ENCODE measurements around the gene SLC22A23.

SLC22A23 gene

GRCh38 chr6:3484946-3485345, 28.1 kb upstream of the SLC22A23 start:
- Mint-ChIP-seq H3K27ac (no peak overlapping the region), H3K4me1 (no peaks in the 10 kb centered on the region), H3K36me3 (no peaks in the 10 kb centered on the region), H3K9me3 (peaks cover 13% of the 10 kb centered on the region), H3K4me3 (no peak overlapping the region), H3K27me3 (peaks cover 66% of the 10 kb centered on the region)
- no peak for ATAC-seq

- Mint-ChIP-seq H3K9me3 (peaks cover 19% of the 10 kb centered on the region), H3K4me3 (no peak overlapping the region), H3K27me3 (peaks cover 70% of the 10 kb centered on the region), H3K27ac (no peak overlapping the region), H3K36me3 (no peaks in the 10 kb centered on the region), H3K4me1 (no peaks in the 10 kb centered on the region)
- ATAC-seq, result no peak
These were observed 27.3 kb upstream of the SLC22A23 start for GRCh38 chr6:3484192-3484591.

- Mint-ChIP-seq H3K36me3 (no peaks in the 10 kb centered on the region), H3K4me3 (no peak overlapping the region), H3K9me3 (peaks cover 19% of the 10 kb centered on the region), H3K4me1 (no peaks in the 10 kb centered on the region), H3K27ac (no peak overlapping the region), H3K27me3 (peaks cover 65% of the 10 kb centered on the region)
- no peak for ATAC-seq
These were observed 26.8 kb upstream of the SLC22A23 start for GRCh38 chr6:3483675-3484074.

DNA sequence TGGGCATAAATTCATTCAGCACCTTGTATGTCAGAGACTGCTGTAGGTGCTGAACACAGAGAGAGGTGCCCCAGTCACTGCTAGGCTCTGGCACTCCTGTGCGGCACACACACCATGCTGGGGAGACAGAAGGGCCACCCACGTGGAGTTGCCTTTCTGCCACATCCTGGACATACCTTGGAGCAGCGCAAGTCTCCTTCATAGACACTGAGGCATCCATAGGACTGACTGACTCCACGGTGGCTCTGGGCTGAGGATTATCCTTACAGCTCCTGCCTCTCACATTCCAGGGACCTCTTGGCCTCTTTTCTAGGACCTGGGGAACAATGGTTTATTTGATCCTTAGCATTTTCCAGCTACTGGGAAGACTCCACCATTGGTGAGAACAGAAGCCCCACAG, 26.0 kb upstream of the SLC22A23 start:
- Mint-ChIP-seq H3K9me3 (peaks cover 19% of the 10 kb centered on the region), H3K4me1 (no peaks in the 10 kb centered on the region), H3K27me3 (peaks cover 67% of the 10 kb centered on the region), H3K4me3 (no peak overlapping the region), H3K36me3 (no peaks in the 10 kb centered on the region), H3K27ac (no peak overlapping the region)
- no peak for ATAC-seq

GRCh38 chr6:3481640-3482039, 24.8 kb upstream of the SLC22A23 start:
- Mint-ChIP-seq H3K9me3 (peaks cover 19% of the 10 kb centered on the region), H3K4me3 (no peak overlapping the region), H3K27me3 (peaks cover 55% of the 10 kb centered on the region), H3K27ac (no peak overlapping the region), H3K4me1 (no peaks in the 10 kb centered on the region), H3K36me3 (no peaks in the 10 kb centered on the region)
- no peak for ATAC-seq

DNA sequence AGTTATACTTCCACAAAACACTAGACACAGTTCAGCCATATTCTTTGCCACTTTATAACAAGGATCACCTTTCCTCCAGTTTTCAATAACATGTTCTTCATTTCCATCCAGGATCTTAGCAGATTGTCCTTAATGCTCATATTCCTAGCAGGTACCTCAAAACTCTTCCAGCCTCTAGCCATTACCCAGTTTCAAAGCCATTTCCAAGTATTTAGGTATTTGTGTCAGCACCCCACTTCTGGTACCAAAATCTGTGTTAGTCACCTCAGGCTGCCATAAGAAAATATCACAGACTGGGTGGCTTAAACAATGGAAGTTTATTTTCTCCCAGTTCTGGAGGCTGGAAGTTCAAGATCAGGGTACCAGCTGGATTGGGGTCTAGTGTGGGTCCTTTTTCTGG, 23.2 kb upstream of the SLC22A23 start:
- no peak for ATAC-seq
- Mint-ChIP-seq H3K4me3 (no peak overlapping the region), H3K9me3 (peaks cover 17% of the 10 kb centered on the region), H3K36me3 (no peaks in the 10 kb centered on the region), H3K4me1 (no peaks in the 10 kb centered on the region), H3K27me3 (peaks cover 48% of the 10 kb centered on the region), H3K27ac (no peak overlapping the region)

DNA sequence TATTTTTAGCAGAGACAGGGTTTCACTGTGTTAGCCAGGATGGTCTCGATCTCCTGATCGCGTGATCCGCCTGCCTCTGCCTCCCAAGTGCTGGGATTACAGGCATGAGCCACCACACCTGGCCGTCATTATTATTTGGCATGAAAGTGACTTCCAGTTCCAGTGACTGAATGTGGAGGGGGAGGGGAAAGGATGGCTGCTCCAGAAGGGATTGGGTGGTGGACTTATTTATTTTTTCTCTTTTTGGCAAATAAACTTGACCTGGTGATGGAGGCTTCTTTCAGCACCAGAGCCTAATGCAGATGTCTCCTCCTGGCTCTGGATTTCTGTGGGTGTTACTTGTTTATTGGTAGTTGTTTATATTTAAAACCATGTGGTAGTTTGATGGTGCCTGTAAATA, 16.9 kb upstream of the SLC22A23 start:
- no peak overlapping the region for H3K27ac Mint-ChIP-seq
- peaks cover 25% of the 10 kb centered on the region for H3K27me3 Mint-ChIP-seq
- no peak overlapping the region for H3K4me3 Mint-ChIP-seq
- H3K36me3 Mint-ChIP-seq, result no peaks in the 10 kb centered on the region
- no peak for ATAC-seq
- H3K4me1 Mint-ChIP-seq, result no peaks in the 10 kb centered on the region
- H3K9me3 Mint-ChIP-seq, result no peaks in the 10 kb centered on the region

DNA sequence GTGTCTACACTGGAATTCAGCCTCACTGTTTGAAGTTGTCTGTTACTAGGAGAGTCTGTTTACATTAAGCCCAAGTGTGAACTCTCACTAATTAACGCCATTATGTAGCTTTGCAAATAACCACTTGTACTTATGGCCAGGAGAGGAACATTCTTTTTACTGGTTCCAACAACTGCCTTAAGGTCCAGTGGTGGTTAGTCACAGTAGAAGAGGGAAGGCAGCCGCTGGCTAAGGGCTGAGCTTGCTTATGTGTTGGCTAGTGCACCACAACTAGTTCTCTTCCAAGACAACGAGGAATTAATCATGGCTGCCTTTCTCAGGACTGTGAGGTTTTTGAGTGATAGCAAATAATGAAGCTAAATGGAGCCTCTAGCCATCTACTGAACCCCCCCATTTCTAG, 14.9 kb upstream of the SLC22A23 start:
- Mint-ChIP-seq H3K27ac (no peak overlapping the region), H3K27me3 (peaks cover 17% of the 10 kb centered on the region), H3K36me3 (no peaks in the 10 kb centered on the region), H3K4me1 (no peaks in the 10 kb centered on the region), H3K9me3 (no peaks in the 10 kb centered on the region), H3K4me3 (no peak overlapping the region)
- no peak for ATAC-seq

GRCh38 chr6:3471286-3471685, 14.4 kb upstream of the SLC22A23 start:
- H3K4me3 Mint-ChIP-seq, result no peak overlapping the region
- H3K36me3 Mint-ChIP-seq, result no peaks in the 10 kb centered on the region
- H3K4me1 Mint-ChIP-seq, result no peaks in the 10 kb centered on the region
- H3K27ac Mint-ChIP-seq, result no peak overlapping the region
- no peaks in the 10 kb centered on the region for H3K9me3 Mint-ChIP-seq
- ATAC-seq, result no peak
- H3K27me3 Mint-ChIP-seq, result peaks cover 22% of the 10 kb centered on the region

DNA sequence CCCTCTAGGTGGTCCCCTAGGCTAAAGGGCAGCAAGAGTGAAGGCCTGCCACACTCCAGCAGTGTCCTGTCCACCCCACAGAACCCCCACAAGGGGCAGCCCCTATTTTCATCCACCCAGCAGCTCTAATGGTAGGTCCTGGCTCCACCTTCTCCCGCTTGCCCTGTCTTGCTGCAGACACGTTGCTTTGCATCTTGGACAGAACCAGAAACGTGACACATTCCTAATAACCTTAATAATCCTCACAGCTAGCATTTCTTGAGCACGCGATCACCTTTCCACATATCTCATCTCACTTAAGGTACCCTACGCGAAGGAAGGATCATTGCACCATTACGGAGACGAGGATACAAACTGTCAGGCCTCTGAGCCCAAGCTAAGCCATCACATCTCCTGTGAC, 11.7 kb upstream of the SLC22A23 start:
- no peaks in the 10 kb centered on the region for H3K4me1 Mint-ChIP-seq
- ATAC-seq, result no peak
- peaks cover 14% of the 10 kb centered on the region for H3K27me3 Mint-ChIP-seq
- H3K4me3 Mint-ChIP-seq, result no peak overlapping the region
- no peaks in the 10 kb centered on the region for H3K9me3 Mint-ChIP-seq
- H3K27ac Mint-ChIP-seq, result no peak overlapping the region
- H3K36me3 Mint-ChIP-seq, result no peaks in the 10 kb centered on the region

DNA sequence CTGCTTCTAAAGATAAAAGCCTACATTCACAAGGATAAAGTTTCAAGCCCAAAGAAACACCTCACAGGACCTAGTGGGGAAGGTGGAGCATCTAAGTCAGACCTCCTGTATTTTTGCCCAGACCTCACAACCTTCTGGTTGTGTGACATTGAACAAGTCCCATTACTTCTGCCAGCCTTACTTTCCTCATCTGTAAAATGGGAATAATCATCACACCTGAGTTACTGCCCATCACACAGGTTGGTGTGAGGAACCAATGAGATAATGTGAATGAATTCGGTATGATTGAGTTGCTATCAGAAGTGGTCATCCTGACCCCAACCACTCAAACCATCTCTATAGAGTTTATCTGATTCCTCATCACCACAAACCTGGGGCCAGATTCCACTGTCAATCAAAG, 11.1 kb upstream of the SLC22A23 start:
- no peak for ATAC-seq
- H3K4me3 Mint-ChIP-seq, result no peak overlapping the region
- H3K27me3 Mint-ChIP-seq, result peaks cover 9% of the 10 kb centered on the region
- H3K36me3 Mint-ChIP-seq, result no peaks in the 10 kb centered on the region
- no peaks in the 10 kb centered on the region for H3K9me3 Mint-ChIP-seq
- H3K4me1 Mint-ChIP-seq, result no peaks in the 10 kb centered on the region
- H3K27ac Mint-ChIP-seq, result no peak overlapping the region

DNA sequence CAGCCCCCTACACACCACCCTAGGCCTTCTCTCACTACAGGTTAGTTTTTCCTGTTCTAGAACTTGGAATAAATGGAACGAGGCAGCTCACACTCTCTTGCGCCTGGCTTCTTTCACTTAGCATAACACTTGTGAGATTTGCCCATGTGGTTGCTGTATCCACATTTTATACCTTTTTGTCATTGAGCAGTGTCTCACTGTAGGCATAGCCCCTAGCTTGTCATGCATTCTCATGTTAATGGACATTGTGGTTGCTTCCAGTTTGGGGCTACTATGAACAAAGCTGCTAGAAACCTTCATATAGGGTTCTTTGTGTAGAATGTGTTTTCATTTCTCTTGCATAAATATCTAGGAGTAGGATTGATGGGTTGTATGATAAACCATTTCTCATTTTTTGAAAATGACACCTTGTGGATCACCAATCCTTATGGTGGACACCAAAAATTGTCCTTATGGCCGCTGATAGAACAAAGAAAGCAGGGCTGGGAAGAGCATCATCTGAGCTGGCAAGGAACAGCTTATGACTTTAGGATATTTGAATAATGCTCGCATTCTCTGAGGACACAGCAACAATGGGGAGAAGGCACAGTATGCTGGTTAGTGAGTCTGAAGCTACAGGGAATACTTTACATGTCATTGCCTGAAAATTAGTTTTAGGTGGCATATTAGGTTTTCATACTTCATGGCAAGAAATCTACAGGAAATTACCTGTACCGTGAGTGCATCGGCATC, 9.8 kb upstream of the SLC22A23 start:
- H3K4me3 Mint-ChIP-seq, result no peak overlapping the region
- H3K27me3 Mint-ChIP-seq, result peaks cover 16% of the 10 kb centered on the region
- no peak for ATAC-seq
- no peaks in the 10 kb centered on the region for H3K4me1 Mint-ChIP-seq
- H3K9me3 Mint-ChIP-seq, result no peaks in the 10 kb centered on the region
- H3K27ac Mint-ChIP-seq, result no peak overlapping the region
- no peaks in the 10 kb centered on the region for H3K36me3 Mint-ChIP-seq

DNA sequence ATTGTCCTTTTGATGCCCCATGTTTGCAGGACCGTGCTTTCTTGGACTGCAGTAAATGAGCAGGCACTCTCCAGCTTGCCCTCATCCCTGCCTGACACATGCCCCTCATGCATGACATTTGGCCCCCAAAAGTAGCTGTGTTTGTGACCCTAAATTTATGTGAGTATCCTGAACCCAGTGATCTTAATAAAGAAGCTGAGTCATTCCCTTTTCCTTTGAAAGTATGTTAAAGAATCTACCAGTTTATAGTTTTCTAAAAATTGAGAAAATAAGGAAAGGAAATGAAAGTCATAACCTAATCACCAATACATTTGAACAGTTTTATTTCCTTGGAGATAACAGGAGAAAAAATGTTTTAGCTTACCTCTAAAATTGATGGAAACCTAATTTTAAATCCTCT, 3.4 kb upstream of the SLC22A23 start:
- no peaks in the 10 kb centered on the region for H3K36me3 Mint-ChIP-seq
- H3K27me3 Mint-ChIP-seq, result peaks cover 32% of the 10 kb centered on the region
- H3K4me3 Mint-ChIP-seq, result no peak overlapping the region
- H3K9me3 Mint-ChIP-seq, result no peaks in the 10 kb centered on the region
- ATAC-seq, result no peak
- H3K4me1 Mint-ChIP-seq, result peaks cover 8% of the 10 kb centered on the region
- H3K27ac Mint-ChIP-seq, result no peak overlapping the region

DNA sequence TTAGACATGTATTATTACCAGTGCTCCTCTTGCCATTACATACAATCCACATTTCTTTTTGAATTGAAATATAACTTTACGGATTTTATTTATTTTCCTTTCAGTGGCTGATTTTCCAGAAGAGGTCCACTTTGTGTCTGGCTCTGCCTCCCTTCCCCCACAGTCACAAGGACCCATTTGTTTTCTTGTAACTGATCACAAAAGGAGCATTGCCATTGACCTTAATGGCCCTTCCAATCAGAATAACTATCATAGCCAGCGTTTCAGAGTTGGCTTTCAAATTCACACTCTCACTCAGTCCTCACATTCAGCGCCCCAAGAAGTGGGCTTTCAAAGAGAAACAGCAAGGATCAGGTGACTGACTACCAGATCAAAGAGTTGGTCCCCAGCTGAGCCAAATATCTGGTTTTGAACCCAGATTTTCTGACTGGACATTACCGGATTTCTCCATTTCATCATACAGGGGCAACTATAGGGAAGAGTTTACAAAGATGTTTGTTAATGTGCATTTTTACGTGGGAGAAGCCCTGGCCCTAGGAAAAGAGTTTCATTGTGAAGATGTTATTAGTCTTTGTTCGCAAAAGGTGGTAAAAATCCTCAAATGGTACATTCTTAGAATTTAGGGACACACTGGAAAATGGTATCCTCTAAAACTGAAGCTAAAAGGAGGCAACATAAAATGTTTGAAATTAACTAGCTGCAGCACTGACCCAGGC, 2.0 kb upstream of the SLC22A23 start:
- Mint-ChIP-seq H3K36me3 (no peaks in the 10 kb centered on the region), H3K4me3 (no peak overlapping the region)

GRCh38 chr6:3457710-3458602, 1.1 kb upstream of the SLC22A23 start:
- ATAC-seq, result no peak
- Mint-ChIP-seq H3K27ac (peak overlapping the region; percentile 48), H3K4me3 (peak overlapping the region; percentile 76), H3K4me1 (peaks cover 8% of the 10 kb centered on the region), H3K27me3 (peaks cover 31% of the 10 kb centered on the region), H3K36me3 (no peaks in the 10 kb centered on the region), H3K9me3 (no peaks in the 10 kb centered on the region)

More for the DNA sequence above, 2.0 kb upstream of the SLC22A23 start:
- ATAC-seq, result no peak
- Mint-ChIP-seq H3K4me1 (peaks cover 8% of the 10 kb centered on the region), H3K27ac (no peak overlapping the region), H3K9me3 (no peaks in the 10 kb centered on the region), H3K27me3 (peaks cover 32% of the 10 kb centered on the region)

Measured in stimulated activated memory B cell treated with anti-CD40 and anti-IgM and Interleukin-4, amounts not matched to agents 10 μg/mL and 1 μg/mL and 100 μg/mL, for 72 hours (primary cell).